Vagina (tissue), 2 donors: Measurements from ENCODE around the gene SHISA6.

Source experiments
- POLR2A ChIP-seq, 2 donors: fragments of 450-650 bp; IDR thresholded peaks; one replicate each; pipeline ENCODE4 v1.6.1; 2017; ENCODE audit warnings: antibody characterized with exemption in 2 of 2, mild to moderate bottlenecking in 2 of 2, moderate library complexity in 2 of 2
- POLR2AphosphoS5 ChIP-seq, 2 donors: sonication (generic); formaldehyde crosslinking; IDR thresholded peaks; one replicate each; pipeline ENCODE4 v1.9.0; 2017; ENCODE audit warnings: antibody characterized with exemption in 2 of 2, mild to moderate bottlenecking in 2 of 2, low read depth in 1 of 2; ENCODE audit not compliant: insufficient read depth in 1 of 2
- TF ChIP-seq, protein P1 (sequence below), 3 experiments: fragments of 450-650 bp in 2 of 3; fragments of 200-600 bp in 1 of 3; sonication (generic) in 1 of 3; IDR thresholded peaks; one replicate each; pipeline ENCODE4 v1.5.1; 2017 to 2019; ENCODE audit warnings: antibody characterized with exemption in 3 of 3, mild to moderate bottlenecking in 2 of 3, moderate library complexity in 2 of 3

GRCh38 chr17:11326492-11326891, 85.5 kb downstream of the SHISA6 start:
- TF ChIP-seq POLR2A (IDR thresholded peaks at IDR 0.05) (no peak), POLR2AphosphoS5 (IDR thresholded peaks at IDR 0.05; ENCODE audit: insufficient read depth in 1 of 2, low read depth in 1 of 2) (no peak)
- TF ChIP-seq, protein P1, sequence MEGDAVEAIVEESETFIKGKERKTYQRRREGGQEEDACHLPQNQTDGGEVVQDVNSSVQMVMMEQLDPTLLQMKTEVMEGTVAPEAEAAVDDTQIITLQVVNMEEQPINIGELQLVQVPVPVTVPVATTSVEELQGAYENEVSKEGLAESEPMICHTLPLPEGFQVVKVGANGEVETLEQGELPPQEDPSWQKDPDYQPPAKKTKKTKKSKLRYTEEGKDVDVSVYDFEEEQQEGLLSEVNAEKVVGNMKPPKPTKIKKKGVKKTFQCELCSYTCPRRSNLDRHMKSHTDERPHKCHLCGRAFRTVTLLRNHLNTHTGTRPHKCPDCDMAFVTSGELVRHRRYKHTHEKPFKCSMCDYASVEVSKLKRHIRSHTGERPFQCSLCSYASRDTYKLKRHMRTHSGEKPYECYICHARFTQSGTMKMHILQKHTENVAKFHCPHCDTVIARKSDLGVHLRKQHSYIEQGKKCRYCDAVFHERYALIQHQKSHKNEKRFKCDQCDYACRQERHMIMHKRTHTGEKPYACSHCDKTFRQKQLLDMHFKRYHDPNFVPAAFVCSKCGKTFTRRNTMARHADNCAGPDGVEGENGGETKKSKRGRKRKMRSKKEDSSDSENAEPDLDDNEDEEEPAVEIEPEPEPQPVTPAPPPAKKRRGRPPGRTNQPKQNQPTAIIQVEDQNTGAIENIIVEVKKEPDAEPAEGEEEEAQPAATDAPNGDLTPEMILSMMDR (IDR thresholded peaks at IDR 0.05) = no peak
